ENCODE measurements around the gene ERP44. TPM values are rescaled to one million over a fixed set of nuclear protein-coding genes. Genes with fewer than 3 reads are reported as not detected.
"Not testable (repeated sequence)": the region's sequence is repeated elsewhere in the genome, so short reads cannot be mapped to it uniquely, and the experiment has no call there.

ERP44 gene
- total RNA-seq, 1 donor from 2014 or later, result 16.5 TPM

DNA sequence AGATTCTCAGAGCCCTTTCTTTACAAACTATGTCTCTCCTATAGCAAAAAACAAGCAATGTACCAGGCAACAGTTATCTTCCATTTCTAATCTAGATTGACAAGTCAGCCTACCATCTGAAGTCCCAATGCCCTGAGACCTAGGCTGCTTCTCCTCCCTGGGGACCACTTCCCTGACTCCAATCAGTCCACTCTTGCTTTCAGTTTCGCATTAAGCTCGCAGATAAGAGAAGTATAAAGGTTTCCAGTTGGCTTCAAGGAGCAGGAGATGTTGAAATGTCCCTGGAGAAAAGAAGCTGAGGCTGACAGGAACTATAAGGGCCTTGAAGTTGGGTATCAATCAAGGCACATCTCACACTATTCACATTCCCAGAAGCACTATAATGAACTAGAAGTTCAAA, 32.3 kb downstream of the ERP44 start:
- H3K4me1 Mint-ChIP-seq, result peaks cover 45% of the 10 kb centered on the region
- H3K27me3 Mint-ChIP-seq, result no peaks in the 10 kb centered on the region
- no peaks in the 10 kb centered on the region for H3K9me3 Mint-ChIP-seq
- peak overlapping the region; percentile 28 for H3K4me3 Mint-ChIP-seq
- intact Hi-C loops (cut with micrococcal nuclease), result no loop called here
- peaks cover 8% of the 10 kb centered on the region for H3K36me3 Mint-ChIP-seq (ENCODE audit: low read depth)
- ATAC-seq (ENCODE audit: low read depth), result peak; percentile 66
- ChIA-PET CTCF (no interaction called here), POLR2A (interaction anchor here (1.0 kb wide), 1 partner anchor 18 kb away, joined by 3 read pairs; no protein-coding TSS in a partner anchor)
- TF ChIP-seq CTCF (IDR thresholded peaks at IDR 0.05), result no peak
- H3K27ac Mint-ChIP-seq, result peak overlapping the region; percentile 27
- DNase-seq, result no peak

DNA sequence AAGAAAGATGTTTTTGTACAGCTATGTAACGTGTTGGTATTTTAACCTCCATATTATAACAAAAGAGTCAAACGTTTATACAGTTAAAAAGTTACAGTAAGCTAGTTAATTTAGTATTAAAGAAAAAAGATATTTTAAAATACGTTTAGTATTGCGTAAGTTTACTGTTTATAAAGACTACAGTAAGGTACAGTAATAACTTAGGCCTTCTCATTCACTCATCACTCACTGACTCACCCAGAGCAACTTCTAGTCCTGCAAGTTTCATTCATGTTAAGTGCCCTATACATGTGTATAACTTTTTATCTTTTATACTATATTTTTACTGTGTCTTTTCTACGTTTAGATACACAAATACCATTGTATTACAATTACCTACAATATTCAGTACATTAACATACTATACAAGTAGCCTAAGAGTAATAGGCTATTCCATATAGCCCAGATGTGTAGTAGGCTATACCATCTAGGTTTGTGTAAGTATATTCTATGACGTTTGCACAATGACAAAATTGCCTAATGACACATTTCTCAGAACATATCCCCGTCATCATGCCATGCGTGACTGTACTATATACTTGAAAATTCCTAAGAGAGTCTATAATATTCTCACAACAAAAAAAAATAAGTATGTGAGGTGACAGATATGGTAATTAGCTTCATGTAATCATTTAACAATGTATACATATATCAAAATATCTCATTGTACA, 33.8 kb downstream of the ERP44 start:
- no peaks in the 10 kb centered on the region for H3K9me3 Mint-ChIP-seq
- ChIA-PET POLR2A (interaction anchor here (0.6 kb wide), 1 partner anchor 1066 kb away, joined by 3 read pairs; no protein-coding TSS in a partner anchor), CTCF (no interaction called here)
- ATAC-seq (ENCODE audit: low read depth) (no peak), DNase-seq (no peak)
- intact Hi-C loops (cut with micrococcal nuclease), result no loop called here
- peaks cover 8% of the 10 kb centered on the region for H3K36me3 Mint-ChIP-seq (ENCODE audit: low read depth)
- H3K27me3 Mint-ChIP-seq, result no peaks in the 10 kb centered on the region
- H3K4me1 Mint-ChIP-seq, result peaks cover 38% of the 10 kb centered on the region
- no peak overlapping the region for H3K4me3 Mint-ChIP-seq
- TF ChIP-seq CTCF (IDR thresholded peaks at IDR 0.05), result no peak
- H3K27ac Mint-ChIP-seq, result no peak overlapping the region

- Mint-ChIP-seq H3K4me3 (no peak overlapping the region), H3K4me1 (peaks cover 52% of the 10 kb centered on the region), H3K27ac (no peak overlapping the region), H3K27me3 (no peaks in the 10 kb centered on the region), H3K9me3 (no peaks in the 10 kb centered on the region), H3K36me3 (ENCODE audit: low read depth) (peaks cover 12% of the 10 kb centered on the region)
- no peak for DNase-seq
- no peak for TF ChIP-seq CTCF (IDR thresholded peaks at IDR 0.05)
- ATAC-seq (ENCODE audit: low read depth), result no peak
- ChIA-PET CTCF (interaction anchor here (1.1 kb wide), 2 partner anchors 17 to 153 kb away, joined by 3 read pairs; no protein-coding TSS in a partner anchor), POLR2A (no interaction called here)
- intact Hi-C loops (cut with micrococcal nuclease), result no loop called here
These were observed 35.6 kb downstream of the ERP44 start for GRCh38 chr9:100063185-100063584.

DNA sequence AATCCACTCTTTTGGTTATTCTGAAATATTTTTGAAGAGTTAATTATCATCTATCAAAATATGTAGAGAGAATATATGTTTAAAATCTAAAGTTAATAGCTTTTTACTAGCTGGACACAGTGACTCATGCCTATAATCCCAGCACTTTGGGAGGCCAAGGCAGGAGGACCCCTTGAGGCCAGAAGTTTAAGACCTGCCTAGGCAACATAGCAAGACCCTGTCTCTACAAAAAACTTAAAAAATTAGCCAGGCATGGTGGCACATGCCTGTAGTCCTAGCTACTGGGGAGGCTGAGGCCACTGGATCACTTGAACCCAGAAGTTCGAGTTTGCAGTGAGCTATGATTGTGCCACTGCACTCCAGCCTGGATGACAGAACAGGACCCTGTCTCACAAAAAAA, 36.1 kb downstream of the ERP44 start:
- intact Hi-C loops (cut with micrococcal nuclease); H3K4me3 Mint-ChIP-seq; H3K9me3 Mint-ChIP-seq; DNase-seq; H3K27ac Mint-ChIP-seq; H3K27me3 Mint-ChIP-seq; POLR2A ChIA-PET; ATAC-seq (ENCODE audit: low read depth): not testable (repeated sequence)
- peaks cover 12% of the 10 kb centered on the region for H3K36me3 Mint-ChIP-seq (ENCODE audit: low read depth)
- peaks cover 57% of the 10 kb centered on the region for H3K4me1 Mint-ChIP-seq
- CTCF ChIA-PET, result interaction anchor here (1.1 kb wide), 2 partner anchors 17 to 153 kb away, joined by 3 read pairs; no protein-coding TSS in a partner anchor

DNA sequence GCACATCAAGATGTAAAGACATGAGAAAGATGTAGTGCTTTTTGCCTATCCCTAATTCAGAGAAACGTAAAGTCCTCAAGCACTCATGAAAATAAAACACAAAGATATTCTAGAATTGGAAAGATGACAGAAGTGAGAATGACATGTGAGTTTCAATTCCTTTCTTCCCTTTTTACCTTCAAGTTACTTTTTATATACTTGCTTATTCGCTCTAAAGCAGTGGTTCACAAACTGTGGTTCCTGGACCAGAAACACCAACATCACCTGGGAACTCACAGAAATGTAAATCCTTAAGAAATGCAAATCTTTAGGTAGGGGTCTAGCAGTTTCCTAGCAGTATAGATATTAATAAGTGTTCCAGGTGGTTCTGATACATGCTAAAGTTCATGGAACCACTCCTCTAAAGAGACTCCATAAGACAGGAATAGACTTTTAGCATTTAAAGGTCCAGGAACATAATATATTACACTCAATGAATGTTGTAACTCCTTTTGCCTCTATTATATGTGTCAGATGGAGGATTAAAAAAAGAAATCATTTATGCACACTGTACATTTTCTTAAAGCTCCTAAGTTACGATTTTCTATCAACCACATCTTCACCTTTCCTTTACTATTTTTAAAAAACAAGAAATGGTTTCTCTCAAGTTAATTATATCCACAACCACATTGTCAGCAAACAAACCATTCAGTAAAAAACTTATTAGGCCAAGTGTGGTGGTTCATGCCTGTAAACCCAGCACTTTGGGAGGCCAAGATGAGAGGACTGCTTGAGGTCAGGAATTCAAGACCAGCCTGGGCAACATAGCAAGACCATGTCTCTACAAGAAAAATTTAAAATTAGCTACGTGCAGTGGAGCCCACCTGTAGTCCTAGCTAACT, 39.9 kb downstream of the ERP44 start:
- DNase-seq, result no peak
- no peak for TF ChIP-seq CTCF (IDR thresholded peaks at IDR 0.05)
- ATAC-seq (ENCODE audit: low read depth), result peak; percentile 77
- ChIA-PET CTCF (interaction anchor here (1.8 kb wide), 1 partner anchor 32 kb away, joined by 4 read pairs; no protein-coding TSS in a partner anchor), POLR2A (interaction anchor here (1.0 kb wide), 3 partner anchors 13 to 26 kb away, joined by 3 to 4 read pairs (median 3); no protein-coding TSS in a partner anchor)
- peaks cover 51% of the 10 kb centered on the region for H3K4me1 Mint-ChIP-seq
- peaks cover 27% of the 10 kb centered on the region for H3K36me3 Mint-ChIP-seq (ENCODE audit: low read depth)
- H3K9me3 Mint-ChIP-seq, result no peaks in the 10 kb centered on the region
- no peaks in the 10 kb centered on the region for H3K27me3 Mint-ChIP-seq
- peak overlapping the region; percentile 72 for H3K27ac Mint-ChIP-seq
- intact Hi-C loops (cut with micrococcal nuclease), result loop anchor here (1.0 to 2.0 kb wide), 5 partner anchors 16 to 238 kb away; partner anchors contain the start of genes INVS and NR4A3
- H3K4me3 Mint-ChIP-seq, result peak overlapping the region; percentile 67

Measured in activated B cell treated with CpG ODN at 0.5 μM for 24 hours (primary cell).